NCI-H226 (cell line): Measurements from ENCODE around the gene MAST3.
A peak's percentile ranks its signal among the peaks of the same experiment; 100 is the strongest.

Source experiments
- DNase-seq: peaks from one replicate; pipeline ENCODE4 v3.0.0-alpha.2; 2015

The MAST3 gene

GRCh38 chr19:18097217-18097992, at the start of gene MAST3:
Gene MAST3 (plus strand): TSS chr19:18097778. CDS start chr19:18097793, 15 bp downstream.
- peak; percentile 69 for DNase-seq

DNA sequence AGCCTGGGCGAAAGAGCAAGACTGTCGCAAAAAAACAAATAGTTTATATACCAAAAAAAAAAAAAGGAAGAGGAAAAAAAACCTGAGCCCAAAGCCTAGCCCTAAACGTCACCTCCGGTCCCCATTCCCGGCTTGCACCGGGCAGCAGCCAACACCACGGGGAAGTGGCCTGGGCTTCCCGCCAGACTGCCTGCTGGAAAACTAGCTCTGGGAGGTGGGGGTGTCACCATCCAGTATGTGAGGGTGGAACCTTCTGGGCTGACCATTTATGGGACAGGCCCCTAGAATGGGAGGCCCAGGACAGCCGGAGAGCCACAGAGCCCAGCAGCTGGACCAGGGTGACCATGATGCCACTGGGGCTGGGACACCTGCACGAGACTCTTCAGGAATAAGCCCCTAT, 48.2 kb upstream of the MAST3 start:
- no peak for DNase-seq

- no peak for DNase-seq
Measured at GRCh38 chr19:18051887-18052286, 45.7 kb upstream of the MAST3 start.

GRCh38 chr19:18053576-18054219, 43.9 kb upstream of the MAST3 start:
- DNase-seq, result no peak

GRCh38 chr19:18055967-18056366, 41.6 kb upstream of the MAST3 start:
- no peak for DNase-seq

DNA sequence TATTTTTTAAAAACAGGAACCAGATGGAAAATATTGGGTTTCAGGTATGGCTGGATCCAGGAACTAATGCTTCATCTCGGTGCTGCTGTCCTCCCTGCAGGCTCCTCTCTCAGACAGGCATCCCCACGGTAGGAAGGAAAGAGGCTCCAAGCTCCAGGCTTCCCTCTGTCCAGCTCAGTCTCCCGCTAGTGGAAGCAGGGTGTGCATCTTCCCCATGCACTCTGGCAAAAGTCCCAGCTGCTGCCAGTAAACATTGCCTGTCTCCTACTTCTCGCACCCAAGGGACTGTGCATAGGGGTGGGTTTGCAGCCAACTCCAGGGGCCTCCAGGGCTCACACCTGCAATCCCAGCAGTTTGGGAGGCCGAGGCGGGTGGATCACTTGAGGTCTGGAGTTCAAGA, 40.0 kb upstream of the MAST3 start:
- DNase-seq, result no peak

- peak; percentile 46 for DNase-seq
Measured at GRCh38 chr19:18058208-18059009, 39.2 kb upstream of the MAST3 start.

- no peak for DNase-seq
Measured at GRCh38 chr19:18059297-18059696, 38.3 kb upstream of the MAST3 start.

DNA sequence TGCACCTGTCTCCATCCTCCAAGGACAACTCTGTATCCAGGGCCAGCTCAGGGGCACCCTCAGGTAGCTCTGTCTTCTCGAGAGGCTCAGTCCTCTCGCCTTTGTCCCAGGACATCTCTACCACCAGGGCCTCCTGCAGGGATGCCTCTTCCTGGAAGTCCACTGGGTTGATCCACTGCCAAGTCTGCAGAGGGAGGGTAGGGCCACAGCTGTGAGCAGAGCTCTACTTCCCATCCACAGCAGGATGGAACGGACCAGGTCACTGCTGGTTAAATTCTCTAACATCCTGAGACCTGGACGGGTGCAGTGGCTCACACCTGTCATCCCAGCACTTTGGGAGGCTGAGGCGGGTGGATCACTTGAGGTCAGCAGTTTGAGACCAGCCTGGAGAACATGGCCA, 37.7 kb upstream of the MAST3 start:
- DNase-seq, result no peak

DNA sequence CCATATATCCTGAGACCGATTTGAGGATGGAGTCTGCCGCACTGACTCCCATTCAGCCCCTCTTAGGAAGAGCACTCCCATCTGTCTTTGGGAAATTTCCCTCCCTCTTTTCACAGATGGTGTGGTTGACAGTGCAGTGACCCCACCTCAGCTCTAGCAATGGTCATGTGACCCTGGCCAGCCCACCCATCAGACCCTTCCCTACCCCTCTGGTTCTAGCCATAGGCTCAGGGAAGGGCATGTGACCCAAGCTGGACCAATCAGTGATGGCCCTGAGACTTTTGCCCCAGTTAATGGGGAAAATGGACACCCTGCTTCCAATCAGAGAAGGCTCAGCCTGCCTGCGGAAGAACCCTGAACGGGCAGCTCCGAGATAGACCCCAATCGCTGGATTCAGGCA, 37.1 kb upstream of the MAST3 start:
- DNase-seq, result no peak

DNA sequence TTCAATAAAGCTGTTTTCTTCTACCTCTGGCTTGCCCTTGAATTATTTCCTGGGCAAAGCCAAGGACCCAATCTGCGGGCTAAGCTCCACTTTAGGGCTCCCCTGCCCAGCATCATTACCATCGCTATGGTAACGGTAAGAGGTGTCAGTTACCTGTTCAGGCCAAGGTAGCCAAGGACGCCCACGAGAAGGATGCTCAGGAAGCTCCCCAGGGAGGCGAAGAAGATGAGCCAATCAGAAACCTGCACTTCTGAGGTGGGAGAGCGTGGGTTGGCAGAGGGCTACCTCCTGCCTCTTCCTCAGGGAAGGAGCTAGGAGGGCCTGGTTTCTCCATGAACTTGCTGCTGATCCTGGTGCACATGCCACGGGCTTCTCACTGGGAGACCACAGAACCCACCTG, 35.5 kb upstream of the MAST3 start:
- no peak for DNase-seq

DNA sequence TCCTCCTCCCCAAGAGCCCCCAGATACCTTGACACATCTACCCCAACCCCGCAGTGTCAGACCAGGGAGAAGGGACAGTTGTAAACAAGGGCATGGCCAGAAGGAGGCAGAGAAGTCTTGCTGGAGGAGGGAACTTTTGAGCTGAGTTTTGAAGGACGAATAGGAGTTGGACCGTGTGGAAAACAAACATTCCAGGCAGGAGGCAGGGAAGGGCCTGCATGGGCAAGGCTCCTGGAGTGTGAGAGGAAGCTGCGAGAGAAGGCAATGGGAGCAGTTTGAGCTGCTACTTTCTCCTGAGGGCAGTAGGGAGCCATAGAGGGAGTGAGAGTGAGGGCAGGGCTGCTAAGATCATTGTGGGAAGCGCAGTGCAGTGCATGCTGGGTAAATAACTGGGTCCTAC, 34.1 kb upstream of the MAST3 start:
- DNase-seq, result no peak

DNA sequence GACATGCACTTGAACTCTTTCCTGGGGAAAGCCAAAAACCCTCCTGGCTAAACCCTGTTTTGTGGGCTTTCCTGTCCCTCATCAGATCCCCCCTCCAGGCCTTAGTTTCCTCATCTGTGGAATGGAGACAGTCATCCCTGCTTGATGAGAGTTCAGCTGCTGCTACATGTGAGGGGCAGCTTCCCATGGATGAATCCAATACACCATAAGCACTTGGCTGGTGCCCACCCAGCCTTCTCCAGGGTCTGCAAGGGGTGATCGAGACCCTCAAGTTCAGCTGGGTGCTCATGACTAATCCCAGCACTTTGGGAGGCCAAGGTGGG, 32.4 kb upstream of the MAST3 start:
- no peak for DNase-seq

DNA sequence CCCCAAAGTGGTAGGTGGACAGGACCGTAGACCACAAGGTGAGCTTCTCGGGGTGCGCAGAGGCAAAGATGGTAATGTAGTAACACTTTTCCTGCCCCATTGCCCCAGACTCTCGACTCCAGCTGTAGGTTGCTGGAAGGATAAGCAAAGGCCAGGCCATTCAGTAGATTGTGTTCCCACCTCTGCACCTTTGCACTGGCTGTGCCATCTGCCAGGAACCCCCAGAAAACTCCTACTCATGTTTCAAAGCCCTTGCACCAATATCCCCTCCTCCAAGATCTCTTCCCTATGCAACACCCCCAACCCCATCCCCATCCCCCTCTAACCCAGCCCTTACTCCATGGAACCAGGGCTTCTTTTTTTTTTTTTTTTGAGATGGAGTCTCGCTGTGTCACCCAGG, 29.2 kb upstream of the MAST3 start:
- DNase-seq, result no peak

DNA sequence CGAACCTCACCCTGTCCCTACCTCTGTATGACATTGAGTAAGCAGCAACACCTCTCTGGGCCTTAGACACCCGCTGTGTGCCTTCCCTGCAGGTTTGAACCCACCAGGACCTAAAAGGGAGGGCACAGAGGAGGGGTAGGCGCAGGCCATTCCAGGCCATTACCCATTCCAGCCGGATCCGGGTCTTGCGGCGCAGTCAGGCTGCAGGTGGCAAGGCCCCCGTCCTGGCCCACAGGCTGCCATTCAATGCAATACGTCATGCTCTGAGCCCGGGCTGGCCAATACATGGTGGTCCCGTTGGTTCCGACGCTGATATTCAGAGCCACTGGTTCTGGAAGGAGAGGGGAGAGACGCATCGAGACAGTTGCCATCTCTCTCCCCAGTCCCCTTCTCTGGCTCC, 28.2 kb upstream of the MAST3 start:
- DNase-seq, result no peak

- DNase-seq, result peak; percentile 32
Measured at GRCh38 chr19:18070181-18070580, 27.4 kb upstream of the MAST3 start.

DNA sequence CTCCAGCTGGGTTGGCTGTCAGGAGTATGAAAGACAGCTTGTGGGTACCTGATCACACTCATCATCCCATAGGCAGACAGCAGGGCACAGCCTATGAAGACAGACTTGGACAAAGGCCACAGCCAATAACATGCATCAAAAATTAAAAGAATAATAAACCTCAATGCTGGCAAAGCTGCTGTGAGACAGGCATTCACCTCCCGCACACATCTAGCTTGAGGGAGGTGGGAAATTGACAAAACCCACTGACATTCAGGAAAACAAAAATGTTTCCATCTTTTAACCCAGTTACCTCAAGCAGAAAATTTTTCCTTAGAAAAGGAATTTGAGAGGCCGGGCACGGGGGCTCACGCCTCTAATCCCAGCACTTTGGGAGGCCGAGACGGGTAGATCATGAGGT, 25.2 kb upstream of the MAST3 start:
- no peak for DNase-seq

DNA sequence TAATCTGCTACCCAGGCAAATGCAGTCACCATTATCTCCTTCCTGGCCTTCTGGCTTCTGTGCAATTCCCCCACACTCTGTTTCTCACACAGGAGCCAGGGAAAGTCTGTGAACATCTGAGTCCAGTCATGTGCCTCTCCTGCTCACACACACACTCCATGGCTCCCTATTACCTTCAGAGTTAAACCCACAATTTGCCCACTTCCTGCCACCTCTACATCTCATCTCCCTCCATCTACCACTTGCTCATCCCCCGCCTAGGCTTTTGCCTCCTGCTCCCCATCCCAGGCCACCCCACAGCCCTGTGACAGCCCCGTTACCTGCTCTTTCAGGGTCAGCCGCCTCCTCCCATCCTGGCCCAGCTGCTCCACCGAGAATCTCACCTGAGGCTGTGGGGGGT, 24.4 kb upstream of the MAST3 start:
- DNase-seq, result no peak

DNA sequence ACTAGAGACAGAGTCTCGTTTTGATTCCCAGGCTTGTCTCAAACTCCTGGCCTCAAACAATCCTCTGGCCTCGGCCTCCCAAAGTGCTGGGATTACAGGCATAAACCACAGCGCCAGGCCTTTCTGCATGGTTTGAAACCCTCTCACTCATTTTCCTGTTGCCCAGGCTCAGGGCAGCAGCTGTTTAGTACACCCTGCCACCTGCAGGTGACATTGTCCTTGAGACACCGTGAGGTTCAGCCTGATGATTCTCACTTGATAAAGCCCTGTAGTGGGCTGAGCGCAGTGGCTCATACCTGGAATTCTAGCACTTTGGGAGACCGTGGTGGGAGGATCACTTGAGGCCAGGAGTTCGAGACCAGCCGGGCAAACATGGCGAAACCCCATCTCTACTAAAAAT, 23.4 kb upstream of the MAST3 start:
- DNase-seq, result no peak

DNA sequence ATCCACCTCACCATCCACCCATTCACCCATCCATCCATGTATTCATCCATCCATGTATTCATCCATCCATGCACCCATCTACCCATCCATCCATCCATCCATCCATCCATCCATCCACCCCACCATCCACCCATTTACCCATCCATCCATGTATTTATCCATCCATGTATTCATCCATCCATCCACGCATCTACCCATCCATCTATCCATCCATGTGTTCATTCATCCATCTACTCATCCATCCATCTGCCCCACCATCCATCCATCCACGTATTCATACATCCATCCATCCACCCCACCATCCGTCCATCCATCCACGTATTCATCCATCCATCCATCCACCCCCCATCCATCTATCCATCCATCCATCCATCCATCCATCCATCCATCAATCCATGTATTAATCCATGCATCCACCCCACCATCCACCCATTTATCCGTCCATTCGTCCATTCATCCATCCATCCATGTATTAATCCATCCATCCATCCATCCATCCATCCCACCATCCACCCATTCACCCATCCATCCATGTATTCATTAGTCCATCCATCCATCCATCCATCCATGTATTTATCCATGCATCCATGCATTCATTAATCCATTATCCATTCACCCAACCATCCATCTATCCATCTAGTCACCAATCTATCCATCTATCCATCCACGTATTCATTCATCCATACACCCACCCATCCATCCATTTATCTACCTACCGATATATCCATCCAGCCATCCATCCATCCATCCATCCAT, 13.5 kb upstream of the MAST3 start:
- no peak for DNase-seq

- no peak for DNase-seq
Measured at GRCh38 chr19:18085702-18086457, 11.7 kb upstream of the MAST3 start.

DNA sequence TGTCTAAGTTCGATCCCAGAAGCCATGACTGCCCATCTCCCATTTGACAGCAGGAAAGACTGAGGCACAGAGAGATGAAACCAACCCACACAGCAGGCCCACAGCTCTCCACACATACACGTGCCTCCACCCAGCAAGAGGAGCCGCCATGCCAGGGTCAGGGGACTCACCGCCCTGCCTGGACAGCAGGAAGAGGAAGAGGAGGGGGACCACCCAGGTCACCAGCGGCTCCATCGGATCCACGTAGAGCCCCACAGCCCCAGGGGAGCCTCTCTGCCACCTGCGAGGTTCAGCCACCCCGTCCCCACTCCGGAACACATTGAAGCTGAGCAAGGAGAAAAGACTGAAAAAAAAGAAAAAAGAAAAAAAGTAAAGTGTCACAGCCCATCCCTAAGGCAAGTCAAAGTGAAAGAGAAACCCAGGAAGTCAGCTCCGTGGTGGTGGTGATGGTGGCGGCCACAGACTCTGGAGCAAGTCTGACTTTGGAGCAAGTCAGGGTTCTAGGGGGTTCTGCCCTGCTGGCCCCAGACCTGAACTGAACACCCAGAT, 10.9 kb upstream of the MAST3 start, which contains the start of gene IL12RB1:
Gene IL12RB1, minus strand, starts transcription at position 345 of the 549 bp plus-strand sequence. Its CDS starts 111 bp downstream, at position 234.
- no peak for DNase-seq
